GM18861 (cell line): ENCODE results near the gene HSPA8.
"Not testable (repeated sequence)": the region's sequence is repeated elsewhere in the genome, so short reads cannot be mapped to it uniquely, and the experiment has no call there.

Experiments used
- ATAC-seq: cut with Tn5 transposase; IDR thresholded peaks from one replicate; pipeline ENCODE4 v1.9.1; 2021; ENCODE audit not compliant: unreplicated experiment

Gene HSPA8

DNA sequence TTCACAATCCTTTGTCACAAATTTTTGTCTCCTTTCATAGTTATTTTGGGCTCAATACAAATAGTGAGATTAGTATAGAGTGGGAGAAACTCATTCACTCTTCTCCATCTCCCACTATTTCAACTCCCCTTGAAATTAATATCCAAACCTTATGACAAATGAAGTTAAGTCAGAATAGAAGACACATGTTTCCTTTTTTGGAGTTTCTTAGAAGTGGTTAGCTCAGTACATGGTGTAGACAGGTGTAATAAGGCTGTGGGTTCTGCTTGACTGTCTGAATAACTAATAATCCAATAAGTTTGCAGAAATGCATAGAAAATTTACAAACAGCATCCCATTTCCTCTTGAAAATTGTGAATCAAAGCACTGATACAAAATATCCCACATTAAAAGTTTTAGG lies 10.8 kb upstream of the HSPA8 start:
- no peak for ATAC-seq

DNA sequence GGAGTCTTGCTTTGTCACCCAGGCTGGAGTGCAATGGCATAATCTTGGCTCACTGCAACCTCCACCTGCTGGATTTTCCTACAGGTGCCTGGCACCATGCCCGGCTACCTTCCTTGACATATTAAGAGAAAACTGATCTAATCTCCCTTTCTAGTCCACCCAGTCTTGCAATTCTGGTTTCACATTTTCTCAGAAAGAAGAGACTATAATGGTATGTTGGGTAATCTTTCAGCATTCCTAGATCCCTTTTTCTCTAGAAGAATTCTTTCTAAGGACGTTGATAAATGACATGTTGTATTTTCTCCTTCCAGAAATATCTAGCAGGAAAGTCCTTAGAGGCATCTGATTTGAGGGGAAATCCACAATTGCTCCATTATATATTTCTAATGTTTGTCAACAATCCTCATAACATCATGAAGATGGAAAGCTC lies 10.4 kb upstream of the HSPA8 start:
- no peak for ATAC-seq

- ATAC-seq: peak; percentile 53
These were observed 8.2 kb upstream of the HSPA8 start for GRCh38 chr11:123069908-123070821.

GRCh38 chr11:123065621-123066020 lies 3.7 kb upstream of the HSPA8 start:
- no peak for ATAC-seq

GRCh38 chr11:123063826-123064657 lies 2.1 kb upstream of the HSPA8 start:
- ATAC-seq: no peak

- no peak for ATAC-seq
These were observed 1.2 kb upstream of the HSPA8 start for GRCh38 chr11:123062892-123063825.

DNA sequence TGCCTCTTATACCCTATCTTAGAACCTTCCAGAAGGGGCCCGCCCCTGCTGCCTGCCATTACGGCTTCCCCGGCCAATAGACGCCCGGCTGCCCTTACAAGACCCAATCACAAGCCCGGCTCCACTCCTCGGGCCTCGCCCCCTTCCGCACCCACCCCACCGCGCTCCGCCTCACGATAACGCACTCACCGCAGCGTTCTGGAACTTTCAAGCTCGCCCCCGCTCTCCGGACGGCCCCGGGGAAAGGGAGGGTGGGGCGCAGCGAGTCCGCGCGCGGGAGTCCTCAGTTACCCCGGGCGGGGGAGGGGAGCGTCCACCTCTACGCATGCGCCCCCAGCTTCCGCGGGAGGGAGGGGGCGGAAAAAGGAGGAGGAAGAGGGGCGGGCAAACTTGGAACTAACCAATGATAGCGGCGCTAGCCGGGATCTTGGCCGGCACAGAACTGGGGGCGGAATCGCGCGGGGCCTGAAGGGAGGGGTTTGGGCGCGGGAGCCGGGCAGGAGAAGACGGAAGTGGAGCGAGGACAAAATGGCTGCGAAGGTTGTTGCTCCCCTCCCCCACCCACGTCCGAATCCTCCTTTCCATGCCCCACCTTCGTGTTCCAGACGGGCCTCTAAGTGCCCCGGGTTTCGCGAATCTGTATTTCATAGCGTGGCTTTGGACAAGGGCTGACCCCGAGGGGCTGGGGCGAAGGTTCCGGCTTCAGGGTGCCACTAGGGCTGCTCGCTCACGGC lies 389 bp upstream of the HSPA8 start:
- ATAC-seq: peak; percentile 75

DNA sequence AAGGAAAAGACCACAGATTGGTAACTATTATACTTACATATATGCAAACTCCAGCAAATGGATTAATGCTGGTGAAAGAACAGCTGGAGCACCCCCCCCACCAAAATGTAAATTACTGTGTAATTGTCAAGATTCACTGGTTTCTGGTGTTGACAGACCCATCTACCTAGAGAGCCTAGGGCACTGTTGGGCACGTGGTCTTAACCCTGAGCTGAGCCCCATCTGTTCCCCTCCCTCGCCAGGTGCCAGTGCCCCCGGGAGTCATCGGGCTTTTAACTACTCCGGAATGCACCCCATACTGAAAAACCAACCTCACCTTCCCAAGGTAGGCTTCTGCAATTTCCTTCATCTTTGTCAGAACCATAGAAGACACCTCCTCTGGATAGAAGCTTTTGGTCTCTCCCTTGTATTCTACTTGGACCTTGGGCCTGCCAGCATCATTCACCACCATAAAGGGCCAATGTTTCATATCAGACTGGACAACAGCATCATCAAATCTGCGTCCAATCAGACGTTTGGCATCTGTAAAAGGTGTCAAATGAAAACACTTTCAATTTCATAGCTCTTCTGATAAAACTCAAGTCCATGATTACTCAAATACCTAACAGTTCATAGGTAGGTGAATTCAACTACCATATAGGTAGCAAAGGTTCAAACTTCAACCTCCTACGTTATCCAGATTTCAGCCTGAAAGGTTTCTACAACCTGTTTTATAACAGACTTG lies 1.5 kb downstream of the HSPA8 start:
- no peak for ATAC-seq

- not testable (repeated sequence) for ATAC-seq
These were observed 2.7 kb downstream of the HSPA8 start for GRCh38 chr11:123059041-123059920.

DNA sequence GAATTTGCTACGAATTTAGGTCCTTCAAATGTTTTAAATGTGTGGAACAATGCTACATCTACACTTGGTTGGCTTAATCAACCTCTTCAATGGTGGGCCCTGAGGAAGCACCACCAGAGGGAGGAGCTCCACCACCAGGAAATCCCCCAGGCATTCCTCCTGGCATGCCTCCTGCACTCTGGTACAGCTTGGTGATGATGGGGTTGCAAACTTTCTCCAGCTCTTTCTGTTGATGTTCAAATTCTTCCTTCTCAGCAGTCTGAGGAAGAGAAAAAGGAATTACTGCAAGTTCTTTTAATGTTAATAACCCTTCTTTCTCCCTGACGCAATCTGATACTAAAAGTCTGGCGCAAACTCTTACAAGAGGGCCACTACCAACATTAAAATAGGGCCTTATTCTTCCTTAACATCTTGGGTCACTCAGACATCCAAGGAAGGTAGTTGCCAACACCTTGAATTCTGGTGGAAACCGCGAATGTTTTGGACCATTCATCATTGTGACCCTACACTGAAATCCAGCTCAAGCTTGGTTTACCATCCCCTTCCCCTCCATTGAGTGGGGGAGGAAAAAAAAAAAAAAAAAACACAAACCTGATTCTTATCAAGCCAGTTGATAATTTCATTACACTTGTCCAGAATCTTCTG lies 4.2 kb downstream of the HSPA8 start:
- ATAC-seq: no peak

DNA sequence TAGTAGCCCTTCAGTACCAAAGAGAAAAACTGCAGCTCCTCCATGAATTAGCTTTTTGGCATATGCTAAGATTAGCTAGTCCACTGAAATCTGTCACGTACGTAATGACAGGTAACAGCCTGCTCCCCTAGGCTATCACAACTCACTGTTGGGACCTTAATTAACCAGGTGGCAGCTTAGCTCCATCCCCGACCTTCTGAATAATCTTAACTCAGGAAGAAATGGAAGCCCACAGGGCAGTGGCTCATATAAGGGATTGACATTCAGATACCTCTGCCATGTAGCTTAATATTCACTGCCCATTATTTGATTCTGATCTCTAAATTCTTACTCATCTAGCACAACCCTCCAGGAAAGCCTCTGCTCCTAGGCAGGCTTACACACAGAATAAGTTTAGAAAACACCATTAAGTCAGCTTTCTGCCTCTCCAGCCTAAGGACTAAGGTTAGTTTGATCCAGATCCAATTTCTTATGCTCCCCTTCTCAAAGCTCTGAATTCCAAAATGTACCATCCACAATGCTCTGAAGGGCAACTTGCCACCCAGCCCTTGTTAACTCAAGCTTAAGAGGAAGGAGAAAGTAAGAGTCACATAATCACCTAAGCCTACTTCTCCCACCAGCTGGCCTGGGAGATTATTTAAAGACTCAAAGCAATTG lies 5.0 kb downstream of the HSPA8 start:
- ATAC-seq: no peak

GRCh38 chr11:123055191-123055901 lies 6.6 kb downstream of the HSPA8 start:
- ATAC-seq: no peak

- peak; percentile 79 for ATAC-seq
These were observed 7.5 kb downstream of the HSPA8 start for GRCh38 chr11:123054301-123055065.

GRCh38 chr11:123052901-123053721 lies 8.8 kb downstream of the HSPA8 start:
- no peak for ATAC-seq

DNA sequence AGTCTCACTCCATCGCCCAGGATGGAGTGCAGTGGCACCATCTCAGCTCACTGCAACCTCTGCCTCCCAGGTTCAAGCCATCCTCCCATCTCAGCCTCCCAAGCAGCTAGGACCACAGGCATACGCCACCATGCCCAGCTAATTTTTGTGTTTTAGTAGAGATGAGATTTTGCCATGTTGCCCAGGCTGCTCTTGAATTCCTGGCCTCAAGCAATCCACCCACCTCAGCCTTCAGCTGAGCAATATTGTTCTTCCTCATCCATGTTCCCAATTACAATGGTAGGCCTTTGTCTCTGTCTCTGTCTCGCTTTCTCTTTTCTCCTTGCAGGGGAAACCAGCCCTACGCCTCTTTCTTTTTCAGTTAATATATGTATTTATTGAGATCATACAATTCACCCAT lies 10.3 kb downstream of the HSPA8 start:
- ATAC-seq: no peak
